Thyroid gland (tissue), 4 donors: ENCODE results near the gene CACNA1B.

Experiments
- POLR2A ChIP-seq, 2 donors: fragments of 450-650 bp; IDR thresholded peaks; one replicate each; pipeline ENCODE4 v1.6.1; 2017; ENCODE audit warnings: antibody characterized with exemption in 2 of 2, mild to moderate bottlenecking in 2 of 2, moderate library complexity in 1 of 2
- TF ChIP-seq, protein P1 (sequence below), 6 experiments: fragments of 200-600 bp in 3 of 6; fragments of 450-650 bp in 3 of 6; sonication (generic) in 3 of 6; IDR thresholded peaks; one replicate each; pipeline ENCODE4 v1.5.1; 2016 to 2019; ENCODE audit warnings: antibody characterized with exemption in 6 of 6, mild to moderate bottlenecking in 2 of 6, inconsistent platforms in 1 of 6, moderate library complexity in 1 of 6

DNA sequence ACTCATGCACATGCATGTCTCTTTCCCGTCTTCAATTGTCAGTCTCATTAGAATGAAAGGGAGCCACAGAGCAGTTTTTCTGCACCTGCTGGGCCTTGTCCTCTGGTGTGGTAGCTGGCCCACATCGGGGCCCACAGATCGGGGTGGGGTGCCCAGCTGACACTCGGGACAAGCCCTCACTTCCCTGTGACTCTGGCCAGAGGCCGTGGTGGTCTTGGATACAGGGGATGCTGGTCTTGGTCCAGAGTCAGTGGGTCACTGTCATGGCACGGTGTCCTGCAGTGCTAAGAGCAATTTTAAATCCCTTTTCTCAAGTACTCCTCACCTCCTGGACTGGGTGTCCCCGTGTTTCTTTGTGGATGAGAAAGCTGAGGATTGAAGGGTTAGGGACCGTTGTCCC, 193.2 kb downstream of the CACNA1B start:
- TF ChIP-seq, protein P1, sequence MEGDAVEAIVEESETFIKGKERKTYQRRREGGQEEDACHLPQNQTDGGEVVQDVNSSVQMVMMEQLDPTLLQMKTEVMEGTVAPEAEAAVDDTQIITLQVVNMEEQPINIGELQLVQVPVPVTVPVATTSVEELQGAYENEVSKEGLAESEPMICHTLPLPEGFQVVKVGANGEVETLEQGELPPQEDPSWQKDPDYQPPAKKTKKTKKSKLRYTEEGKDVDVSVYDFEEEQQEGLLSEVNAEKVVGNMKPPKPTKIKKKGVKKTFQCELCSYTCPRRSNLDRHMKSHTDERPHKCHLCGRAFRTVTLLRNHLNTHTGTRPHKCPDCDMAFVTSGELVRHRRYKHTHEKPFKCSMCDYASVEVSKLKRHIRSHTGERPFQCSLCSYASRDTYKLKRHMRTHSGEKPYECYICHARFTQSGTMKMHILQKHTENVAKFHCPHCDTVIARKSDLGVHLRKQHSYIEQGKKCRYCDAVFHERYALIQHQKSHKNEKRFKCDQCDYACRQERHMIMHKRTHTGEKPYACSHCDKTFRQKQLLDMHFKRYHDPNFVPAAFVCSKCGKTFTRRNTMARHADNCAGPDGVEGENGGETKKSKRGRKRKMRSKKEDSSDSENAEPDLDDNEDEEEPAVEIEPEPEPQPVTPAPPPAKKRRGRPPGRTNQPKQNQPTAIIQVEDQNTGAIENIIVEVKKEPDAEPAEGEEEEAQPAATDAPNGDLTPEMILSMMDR (IDR thresholded peaks at IDR 0.05) = no peak
- no peak for TF ChIP-seq POLR2A (IDR thresholded peaks at IDR 0.05)
